GM12891 (cell line): Measurements from ENCODE around the gene MTHFR.

Source experiments
- DNase-seq: peaks from one replicate; pipeline ENCODE4 v3.0.0; 2011; ENCODE audit warnings: low spot score; ENCODE audit not compliant: insufficient read length
- FAIRE-seq: peaks from 2 replicates; lab custom pipeline; 2011; peaks lifted over from hg19 to GRCh38; lab: Jason Lieb, UNC
- PAX5 ChIP-seq: IDR thresholded peaks from 2 replicates; pipeline ENCODE4 v1.6.1; 2011; ENCODE audit warnings: low read length, moderate library complexity, mild to moderate bottlenecking; ENCODE audit not compliant: insufficient read depth, severe bottlenecking
- POLR2A ChIP-seq: IDR thresholded peaks from 2 replicates; pipeline ENCODE4 v1.6.1; 2011; ENCODE audit warnings: low read depth, low read length, control low read depth
- POLR2AphosphoS5 ChIP-seq: IDR thresholded peaks from 2 replicates; pipeline ENCODE4 v1.6.1; 2011; ENCODE audit warnings: low read depth, low read length, control low read depth
- POU2F2 ChIP-seq: IDR thresholded peaks from 2 replicates; pipeline ENCODE4 v1.6.1; 2011; ENCODE audit warnings: low read depth, mild to moderate bottlenecking, control low read depth, low read length, moderate library complexity
- SPI1 ChIP-seq: IDR thresholded peaks from 2 replicates; pipeline ENCODE4 v1.6.1; 2011; ENCODE audit warnings: low read depth, low read length, control low read depth
- TAF1 ChIP-seq: IDR thresholded peaks from 2 replicates; pipeline ENCODE4 v1.6.1; 2011; ENCODE audit warnings: low read depth, low read length, control low read depth

Gene MTHFR

GRCh38 chr1:11744287-11744686 is 61.5 kb downstream of the MTHFR start:
- no peak for DNase-seq
- no peak for TF ChIP-seq SPI1
- no peak for TF ChIP-seq POLR2A
- no peak for TF ChIP-seq PAX5
- no peak for TF ChIP-seq TAF1
- TF ChIP-seq POU2F2 = no peak
- TF ChIP-seq POLR2AphosphoS5 = no peak
- FAIRE-seq = no peak

- FAIRE-seq = no peak
- TF ChIP-seq POU2F2 = no peak
- no peak for TF ChIP-seq SPI1
- no peak for TF ChIP-seq PAX5
- no peak for TF ChIP-seq TAF1
- no peak for TF ChIP-seq POLR2A
- TF ChIP-seq POLR2AphosphoS5 = no peak
- DNase-seq = no peak
These were observed 63.7 kb downstream of the MTHFR start for GRCh38 chr1:11741919-11742558.

- FAIRE-seq (no peak), DNase-seq (no peak)
- TF ChIP-seq POU2F2 (no peak), PAX5 (no peak), SPI1 (no peak), TAF1 (no peak), POLR2AphosphoS5 (no peak), POLR2A (no peak)
These were observed 64.3 kb downstream of the MTHFR start for GRCh38 chr1:11741482-11741881.

GRCh38 chr1:11740258-11741192 is 65.2 kb downstream of the MTHFR start:
- FAIRE-seq = peak; percentile 86
- no peak for DNase-seq
- TF ChIP-seq POU2F2 (no peak), SPI1 (no peak), PAX5 (no peak), POLR2AphosphoS5 (no peak), TAF1 (no peak), POLR2A (no peak)

DNA sequence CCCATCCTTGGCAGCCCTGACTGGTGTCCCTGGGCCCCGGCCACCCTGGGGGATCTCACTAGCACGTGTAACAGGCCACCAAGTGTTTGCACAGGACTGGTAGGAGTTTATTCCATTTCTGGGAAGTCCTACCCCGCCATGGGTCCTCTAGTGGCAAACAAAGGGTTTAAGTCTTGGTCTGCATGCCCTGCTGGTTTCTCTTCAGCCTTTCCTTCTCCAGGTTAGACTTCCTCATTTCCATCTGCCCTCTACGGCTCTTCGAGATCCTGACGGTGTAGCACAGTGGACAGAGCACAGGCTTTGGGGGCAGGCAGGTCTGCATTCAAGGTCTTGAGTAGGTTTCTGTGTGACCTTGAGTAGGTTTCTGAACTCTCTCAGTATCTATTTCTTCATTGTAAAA is 67.0 kb downstream of the MTHFR start:
- DNase-seq (no peak), FAIRE-seq (no peak)
- TF ChIP-seq PAX5 (no peak), SPI1 (peak; percentile 52), TAF1 (no peak)

DNA sequence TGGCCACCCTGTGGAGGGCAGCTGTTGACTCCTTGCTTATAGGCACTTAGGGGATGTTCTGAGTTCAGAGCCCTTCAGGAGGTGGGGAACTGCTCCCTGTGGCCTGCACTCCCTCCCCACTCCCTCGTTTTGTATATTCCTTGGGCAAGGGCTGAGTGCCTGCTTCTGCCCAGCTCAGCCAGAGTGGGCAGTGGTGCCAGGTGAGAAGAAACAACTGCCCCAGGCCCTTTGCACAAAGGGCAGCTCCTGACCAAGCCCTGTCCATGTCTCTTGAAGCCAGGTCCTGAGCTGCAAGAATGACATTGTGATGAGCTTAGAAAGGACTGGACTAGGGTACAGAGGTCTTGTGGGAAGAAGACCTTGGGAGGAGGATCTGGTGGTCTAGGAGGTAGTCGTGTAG is 67.7 kb downstream of the MTHFR start:
- DNase-seq = no peak
- no peak for TF ChIP-seq PAX5
- TF ChIP-seq POLR2AphosphoS5 = no peak
- TF ChIP-seq POLR2A = no peak
- TF ChIP-seq SPI1 = no peak
- no peak for TF ChIP-seq TAF1
- no peak for TF ChIP-seq POU2F2
- FAIRE-seq = no peak

DNA sequence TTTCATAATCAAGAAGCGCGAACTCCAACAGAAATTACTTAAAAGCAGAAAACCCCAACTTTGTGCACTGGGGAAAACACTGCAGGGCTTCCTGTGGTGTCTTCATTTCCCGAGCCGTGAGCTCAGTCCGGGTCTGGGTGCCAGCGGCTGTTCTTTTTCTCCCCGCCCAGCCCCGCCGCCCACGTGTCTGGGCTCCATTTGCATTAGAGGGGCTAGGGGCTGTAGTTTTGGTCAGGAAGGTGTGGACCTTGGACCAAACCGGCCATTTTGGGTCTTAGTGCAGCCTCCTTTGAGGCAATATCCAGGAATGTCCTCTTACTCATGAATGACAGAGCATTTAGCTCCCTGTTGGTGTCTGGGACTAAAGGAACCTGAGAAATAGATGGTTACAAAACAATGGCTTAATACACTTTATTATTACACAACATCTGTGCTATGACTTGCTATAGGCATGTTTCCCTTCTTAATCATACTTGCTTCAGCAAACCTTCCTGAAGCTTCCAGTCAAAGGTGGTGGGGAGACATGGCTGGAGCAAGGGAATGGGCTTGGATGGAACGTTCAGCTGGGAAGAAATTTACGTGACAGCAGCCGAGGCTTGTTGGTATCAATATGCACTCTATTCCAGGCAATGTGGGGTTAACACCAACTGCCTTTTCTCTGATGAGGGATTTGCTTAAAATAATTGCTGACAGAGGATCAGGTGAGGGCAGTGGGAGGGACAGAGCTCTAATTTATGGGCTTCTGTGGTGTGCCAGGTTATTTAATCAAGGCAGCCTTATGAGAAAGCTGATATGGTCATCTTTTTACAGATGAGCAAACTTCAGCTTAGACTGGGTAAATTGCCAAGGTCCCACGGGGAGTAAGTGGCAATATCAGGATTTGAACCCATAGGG is 68.8 kb downstream of the MTHFR start:
- no peak for FAIRE-seq
- no peak for TF ChIP-seq TAF1
- no peak for TF ChIP-seq SPI1
- TF ChIP-seq PAX5 = no peak
- 0 out of 2 replicates have a peak, but pooled peaks have one; percentile 19 for TF ChIP-seq POLR2A
- DNase-seq = no peak

DNA sequence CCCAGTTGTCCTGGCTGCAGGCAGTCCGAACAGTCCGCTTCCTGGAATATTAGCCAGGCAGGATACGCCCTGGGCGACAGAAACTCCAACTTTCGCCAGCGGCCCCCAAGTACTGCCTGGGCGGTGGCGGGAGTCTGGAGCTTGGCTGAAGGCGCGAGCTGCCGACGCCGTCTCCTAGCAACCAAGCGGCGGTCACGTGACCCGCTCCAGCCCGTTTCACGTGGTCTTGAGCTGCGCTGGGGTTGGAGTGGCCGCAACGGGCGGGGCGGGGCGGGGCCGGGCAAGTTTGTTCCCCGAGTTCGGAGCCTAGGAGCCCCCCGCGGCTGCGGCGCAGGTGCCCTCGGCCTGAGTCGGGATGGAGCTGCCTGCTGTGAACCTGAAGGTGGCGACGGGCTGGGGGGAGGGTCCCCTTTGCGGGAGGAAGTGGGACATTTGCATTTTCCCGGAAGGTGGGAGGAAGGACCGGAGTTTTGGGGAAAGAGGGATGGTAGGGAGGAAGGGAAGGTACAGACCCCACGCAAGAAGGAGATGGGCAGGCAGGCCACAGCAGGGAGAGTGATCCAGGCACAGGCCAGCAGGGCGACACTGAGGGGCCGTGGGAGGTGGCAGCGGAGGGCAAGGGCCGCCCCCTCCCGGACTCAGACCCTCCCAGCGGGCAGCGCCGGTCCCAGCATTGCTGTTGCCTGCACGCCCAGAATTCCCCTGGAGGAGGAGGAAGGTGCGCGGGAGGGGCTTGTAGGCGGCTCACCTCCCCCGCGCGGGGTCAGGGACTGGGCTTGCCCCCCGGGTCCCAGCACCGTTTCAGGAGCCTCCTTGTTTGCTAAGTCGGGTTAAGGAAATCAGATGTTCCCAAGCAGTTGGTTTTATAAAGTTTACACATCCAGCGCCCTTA is 69.7 kb downstream of the MTHFR start, which contains the start of gene AGTRAP:
AGTRAP (plus strand) TSS at position 283 of the 892 bp plus-strand sequence; CDS start at position 356, 73 bp downstream.
- FAIRE-seq = peak; percentile 95
- TF ChIP-seq SPI1 (0 out of 2 replicates have a peak, but pooled peaks have one; percentile 23), TAF1 (no peak)
- peak; percentile 91 for DNase-seq
